ENCODE data around the gene PCAT7.

The PCAT7 gene

GRCh38 chr9:94603259-94604160, 48.6 kb downstream of the PCAT7 start:
- H3K27ac Mint-ChIP-seq: no peak overlapping the region
- H3K4me1 Mint-ChIP-seq: peaks cover 9% of the 10 kb centered on the region
- ATAC-seq (peak; percentile 91), DNase-seq (peak; percentile 86)
- H3K27me3 Mint-ChIP-seq: peaks cover 12% of the 10 kb centered on the region
- H3K4me3 Mint-ChIP-seq: no peak overlapping the region
- H3K36me3 Mint-ChIP-seq (ENCODE audit: low read depth): no peaks in the 10 kb centered on the region
- no peaks in the 10 kb centered on the region for H3K9me3 Mint-ChIP-seq

GRCh38 chr9:94606646-94607422, 52.0 kb downstream of the PCAT7 start:
- Mint-ChIP-seq H3K4me3 (no peak overlapping the region), H3K27me3 (peaks cover 24% of the 10 kb centered on the region)

DNA sequence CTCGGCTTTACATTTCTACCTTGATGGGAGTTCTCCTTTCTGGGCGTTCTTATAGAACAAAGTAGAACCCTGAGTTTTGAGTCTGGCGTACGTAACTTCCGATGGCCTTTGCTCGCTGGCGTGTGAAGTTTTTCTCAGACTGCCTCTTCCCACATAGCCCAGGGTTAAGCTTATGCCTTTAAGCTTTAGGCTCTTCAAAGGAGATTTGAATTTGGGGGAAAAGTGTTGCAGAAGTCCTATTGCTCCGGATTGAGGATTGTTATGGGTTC, 52.5 kb downstream of the PCAT7 start:
- no peak for ATAC-seq
- Mint-ChIP-seq H3K27ac (no peak overlapping the region), H3K4me3 (no peak overlapping the region), H3K4me1 (peaks cover 23% of the 10 kb centered on the region), H3K27me3 (peaks cover 27% of the 10 kb centered on the region), H3K9me3 (no peaks in the 10 kb centered on the region), H3K36me3 (ENCODE audit: low read depth) (peaks cover 2% of the 10 kb centered on the region)
- DNase-seq: no peak

More at GRCh38 chr9:94606646-94607422, 52.0 kb downstream of the PCAT7 start:
- no peak for ATAC-seq
- no peak overlapping the region for H3K27ac Mint-ChIP-seq
- H3K9me3 Mint-ChIP-seq: no peaks in the 10 kb centered on the region
- peaks cover 2% of the 10 kb centered on the region for H3K36me3 Mint-ChIP-seq (ENCODE audit: low read depth)
- peaks cover 17% of the 10 kb centered on the region for H3K4me1 Mint-ChIP-seq
- DNase-seq: no peak

DNA sequence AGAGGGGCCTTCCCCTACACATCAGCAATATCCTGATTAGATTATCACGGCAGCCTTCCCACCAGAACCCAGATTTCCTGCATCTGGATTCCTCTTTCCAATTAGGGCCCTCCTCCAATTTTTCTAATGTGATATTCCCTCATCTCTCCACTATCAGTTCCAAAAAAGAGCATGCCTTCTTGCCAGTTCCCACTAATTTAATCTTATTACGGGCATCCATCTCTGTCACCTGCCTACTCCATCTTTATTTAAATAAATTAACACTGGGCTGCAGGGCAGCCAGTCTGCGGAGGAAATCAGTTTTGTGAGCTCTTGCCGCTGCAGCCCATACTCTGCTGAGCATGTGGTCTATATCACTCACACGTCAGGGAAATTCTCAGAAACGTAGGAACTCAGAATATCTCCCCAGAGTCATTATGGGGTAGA, 55.3 kb downstream of the PCAT7 start:
- no peaks in the 10 kb centered on the region for H3K9me3 Mint-ChIP-seq
- peaks cover 18% of the 10 kb centered on the region for H3K4me1 Mint-ChIP-seq
- no peak overlapping the region for H3K27ac Mint-ChIP-seq
- peaks cover 2% of the 10 kb centered on the region for H3K36me3 Mint-ChIP-seq (ENCODE audit: low read depth)
- H3K4me3 Mint-ChIP-seq: no peak overlapping the region
- peaks cover 28% of the 10 kb centered on the region for H3K27me3 Mint-ChIP-seq
- ATAC-seq (no peak), DNase-seq (no peak)

DNA sequence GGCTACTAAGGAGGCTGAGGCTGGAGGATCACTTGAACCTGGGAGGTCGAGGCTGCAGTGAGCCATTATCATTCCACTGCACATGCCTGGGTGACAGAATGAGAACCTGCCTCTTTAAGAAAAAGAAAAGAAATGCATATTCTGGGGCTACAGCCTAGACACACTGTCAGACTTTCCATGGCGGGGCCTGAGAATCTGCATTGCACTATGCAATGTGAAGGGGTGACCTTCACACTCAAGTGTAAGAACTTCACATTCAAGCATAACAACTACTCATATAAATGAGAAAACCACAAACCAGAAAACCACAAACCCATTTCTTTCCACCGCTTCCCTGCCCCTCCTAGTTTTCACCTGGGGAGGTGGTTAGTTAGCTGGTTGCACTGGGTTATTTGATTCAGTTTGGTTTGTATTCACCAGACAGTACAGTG, 56.8 kb downstream of the PCAT7 start:
- peak overlapping the region; percentile 41 for H3K4me3 Mint-ChIP-seq
- ATAC-seq: peak; percentile 92
- H3K9me3 Mint-ChIP-seq: no peaks in the 10 kb centered on the region
- peak overlapping the region; percentile 71 for H3K27ac Mint-ChIP-seq
- H3K27me3 Mint-ChIP-seq: peaks cover 30% of the 10 kb centered on the region
- H3K4me1 Mint-ChIP-seq: peaks cover 18% of the 10 kb centered on the region
- DNase-seq: peak; percentile 71
- H3K36me3 Mint-ChIP-seq (ENCODE audit: low read depth): peaks cover 4% of the 10 kb centered on the region

- Mint-ChIP-seq H3K27ac (peak overlapping the region; percentile 71), H3K9me3 (no peaks in the 10 kb centered on the region), H3K27me3 (peaks cover 26% of the 10 kb centered on the region), H3K36me3 (ENCODE audit: low read depth) (peaks cover 4% of the 10 kb centered on the region), H3K4me1 (peaks cover 18% of the 10 kb centered on the region), H3K4me3 (peak overlapping the region; percentile 41)
- ATAC-seq (peak; percentile 26), DNase-seq (no peak)
Observed at GRCh38 chr9:94612071-94612470, 57.2 kb downstream of the PCAT7 start.

GRCh38 chr9:94613003-94613402, 58.1 kb downstream of the PCAT7 start:
- H3K4me3 Mint-ChIP-seq: no peak overlapping the region
- peaks cover 4% of the 10 kb centered on the region for H3K36me3 Mint-ChIP-seq (ENCODE audit: low read depth)
- peaks cover 18% of the 10 kb centered on the region for H3K4me1 Mint-ChIP-seq
- H3K27ac Mint-ChIP-seq: no peak overlapping the region
- DNase-seq (no peak), ATAC-seq (no peak)
- H3K9me3 Mint-ChIP-seq: no peaks in the 10 kb centered on the region
- H3K27me3 Mint-ChIP-seq: peaks cover 26% of the 10 kb centered on the region

DNA sequence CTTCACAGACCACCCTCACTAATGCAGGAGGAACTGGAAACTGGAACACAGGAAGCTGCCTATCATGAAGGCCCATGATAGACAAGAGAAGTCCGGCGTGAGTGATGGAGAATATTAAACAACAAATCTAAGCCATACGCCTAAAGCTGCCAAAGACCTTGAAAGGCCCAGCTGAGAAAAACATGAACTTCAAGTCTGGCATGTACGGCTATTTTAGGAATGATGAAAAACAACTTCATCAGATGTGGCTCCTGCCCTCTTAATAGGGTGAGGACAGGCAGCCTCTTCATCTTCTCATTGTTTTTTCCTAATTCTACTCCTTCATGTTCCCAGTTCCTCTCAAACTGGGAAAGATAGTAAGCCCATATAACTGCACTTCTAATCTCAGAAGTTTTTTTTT, 64.1 kb downstream of the PCAT7 start:
- Mint-ChIP-seq H3K36me3 (ENCODE audit: low read depth) (peaks cover 2% of the 10 kb centered on the region), H3K9me3 (no peaks in the 10 kb centered on the region), H3K4me1 (peaks cover 8% of the 10 kb centered on the region), H3K4me3 (no peak overlapping the region), H3K27me3 (peaks cover 10% of the 10 kb centered on the region), H3K27ac (no peak overlapping the region)
- DNase-seq: no peak
- no peak for ATAC-seq
